ENCODE data around the gene LRRC71. TPM values are rescaled to one million over a fixed set of nuclear protein-coding genes. Genes with fewer than 3 reads are reported as not detected.
"Not testable (repeated sequence)": the region's sequence is repeated elsewhere in the genome, so short reads cannot be mapped to it uniquely, and the experiment has no call there.

LRRC71 gene
- total and polyA plus RNA-seq, 2 of the 8 experiments (the other 6 are each of a cell fraction or from before 2014, with no cell fraction given), result 0.05 TPM; not detected in 1

DNA sequence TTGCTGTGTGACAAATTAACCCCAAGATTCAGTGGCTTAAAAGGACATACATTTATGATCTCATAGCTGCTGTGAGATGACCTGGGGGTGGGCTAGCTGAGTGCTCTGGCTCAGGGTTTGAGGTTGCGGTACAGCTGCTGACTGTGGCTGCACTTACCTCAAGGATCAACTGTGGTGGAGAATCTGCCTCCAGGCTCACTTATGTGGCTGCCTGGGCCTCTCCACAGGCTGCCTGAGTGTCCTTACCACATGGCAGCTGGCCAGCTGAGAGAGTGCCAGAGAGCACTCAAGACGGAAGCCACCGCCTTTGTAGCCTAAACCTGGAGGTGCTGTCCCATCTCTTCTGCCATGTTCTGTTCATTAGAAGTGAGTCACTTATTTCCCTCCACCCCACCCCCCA, 5.7 kb downstream of the LRRC71 start (continued):
- no peak for TF ChIP-seq TBP (IDR thresholded peaks at IDR 0.05; ENCODE audit: low read depth, low read length)
- no peak for TF ChIP-seq NANOG (IDR thresholded peaks at IDR 0.05; ENCODE audit: insufficient read depth, low read depth, low read length, poor library complexity, severe bottlenecking)
- no peak for TF ChIP-seq BACH1 (IDR thresholded peaks at IDR 0.05; ENCODE audit: low read length)

DNA sequence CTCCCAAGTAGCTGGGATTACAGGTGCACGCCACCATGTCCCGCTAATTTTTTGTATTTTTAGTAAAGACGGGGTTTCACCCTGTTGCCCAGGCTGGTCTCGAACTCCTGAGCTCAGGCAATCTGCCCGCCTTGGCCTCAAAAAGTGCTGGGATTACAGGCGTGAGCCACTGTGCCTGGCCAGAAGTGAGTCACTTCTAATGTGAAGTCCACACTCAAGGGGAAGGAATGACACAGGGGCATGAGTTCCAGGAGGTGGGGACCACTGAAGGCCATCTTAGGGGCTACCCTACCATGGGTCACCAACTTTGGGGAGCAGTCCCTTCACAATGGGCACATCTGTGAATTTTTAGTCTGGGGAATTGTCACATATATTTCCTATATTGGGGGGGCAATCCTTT, 6.3 kb downstream of the LRRC71 start:
- DNase-seq (ENCODE audit: low read depth in 1 of 2, low spot score in 2 of 2); H2BK12ac ChIP-seq (ENCODE audit: low read depth, low read length); H3K27ac ChIP-seq (ENCODE audit: low read depth, low read length); H2BK120ac ChIP-seq (replicated peaks; ENCODE audit: low read depth, low read length); H3K9ac ChIP-seq (replicated peaks in 1 of 4; ENCODE audit: extremely low read depth in 1 of 4, low read depth in 3 of 4, low read length in 3 of 4); H4K5ac ChIP-seq (ENCODE audit: insufficient read length, low read depth, low read length); H2AK5ac ChIP-seq (ENCODE audit: low read depth, low read length); H3K14ac ChIP-seq (ENCODE audit: insufficient read length); H2BK5ac ChIP-seq (ENCODE audit: low read depth, low read length); H3K79me1 ChIP-seq (ENCODE audit: low read depth, low read length); H2AFZ ChIP-seq (ENCODE audit: low read length); H3K36me3 ChIP-seq (ENCODE audit: control insufficient read depth in 2 of 4, insufficient read depth in 4 of 4, low read length in 3 of 4); H4K91ac ChIP-seq (replicated peaks; ENCODE audit: insufficient read length, low read length); H3K56ac ChIP-seq (replicated peaks; ENCODE audit: insufficient read length, low read depth, low read length); H2BK20ac ChIP-seq (ENCODE audit: low read length); H3K79me2 ChIP-seq (ENCODE audit: control insufficient read depth in 1 of 2, insufficient read depth in 2 of 2, low read length in 2 of 2); H3K18ac ChIP-seq (ENCODE audit: extremely low read depth, low read length); H3K23ac ChIP-seq (ENCODE audit: insufficient read length); H4K8ac ChIP-seq (ENCODE audit: extremely low read depth, insufficient read depth, low read length); H3K4ac ChIP-seq (replicated peaks; ENCODE audit: insufficient read length, low read depth, low read length); H3K9me3 ChIP-seq (ENCODE audit: insufficient read depth in 2 of 2, low read depth in 1 of 2, low read length in 1 of 2); FAIRE-seq; H3K23me2 ChIP-seq (ENCODE audit: low read depth, low read length): not testable (repeated sequence)
- Histone ChIP-seq H4K20me1 (replicated peaks in 1 of 2; ENCODE audit: control insufficient read depth in 1 of 2, insufficient read depth in 2 of 2, low read length in 2 of 2) (peaks cover 2 to 19% of the 10 kb centered on the region in 2 experiments), H3K4me2 (ENCODE audit: insufficient read depth in 1 of 2, low read depth in 2 of 2, low read length in 2 of 2) (peak overlapping the region; percentile 72 to 96; a peak in 3 of 4 replicates), H3K4me1 (replicated peaks in 1 of 4; ENCODE audit: control insufficient read depth in 3 of 4, insufficient read depth in 4 of 4, low read length in 3 of 4) (peaks cover 3 to 21% (median 9%) of the 10 kb centered on the region in 4 experiments; a peak in 6 of 7 replicates), H3K4me3 (ENCODE audit: extremely low read depth in 1 of 4, insufficient read depth in 2 of 4, low read depth in 3 of 4, low read length in 4 of 4) (peak overlapping the region in 2 of 4 experiments; percentile 65 to 70; a peak in 2 of 8 replicates), H3K27me3 (replicated peaks in 1 of 4; ENCODE audit: control insufficient read depth in 3 of 4, extremely low read depth in 1 of 4, insufficient read depth in 3 of 4, low read length in 3 of 4) (peaks cover 58 to 78% (median 77%) of the 10 kb centered on the region in 4 experiments), H2BK15ac (ENCODE audit: low read length) (0 out of 2 replicates have a peak overlapping the region, but pooled peaks have one; percentile 61)
- POLR2A ChIA-PET (ENCODE audit: partially characterized antibody), result interaction anchor here (1.1 to 3.0 kb wide), 7 partner anchors 16 to 219 kb away, joined by 3 to 10 read pairs (median 3); no protein-coding TSS in a partner anchor
- WGBS, 2 experiments (ENCODE audit: extremely low coverage in 1 of 2, insufficient coverage in 1 of 2, insufficient read length in 1 of 2, insufficient replicate concordance in 2 of 2, low coverage in 1 of 2, low lambda C conversion rate in 2 of 2, missing lambda C conversion rate in 1 of 2), result 68% methylated on average over 6 of the region's 6 CpGs; no CpG with 5 or more reads in 1 of the 2 experiments
- CTCF ChIA-PET (ENCODE audit: partially characterized antibody), result interaction anchor here (0.8 to 11.8 kb wide), 19 partner anchors 10 to 284 kb away, joined by 3 to 287 read pairs (median 4); partner anchors contain the start of genes INSRR, ISG20L2, METTL25B and NTRK1
